GM12878 (cell line): ENCODE results near the gene ARL5B. TPM values are rescaled to one million over a fixed set of nuclear protein-coding genes. Genes with fewer than 3 reads are reported as not detected.

ENCODE experiments used
- ATAC-seq: fragments of 200-7000 bp; cut with Tn5 transposase; 3 replicates; pipeline ENCODE4 v1.9.1; 2020; ENCODE audit warnings: mild to moderate bottlenecking, moderate library complexity
- BruUV-seq: library from RNA; stranded (reverse); fragments of 400-500 nt; replicated peaks from 2 replicates; lab custom pipeline; 2021; lab: Mats Ljungman, UMichigan
- CTCF ChIA-PET: fragments of 300-600 bp; sonication (Branson Sonifier 250); formaldehyde crosslinking; extraction: SDS; loops from one replicate; lab custom pipeline; 2021; ENCODE audit warnings: inconsistent platforms; lab: Yijun Ruan, JAX
- POLR2A ChIA-PET: fragments of 350-600 bp; formaldehyde crosslinking; extraction: SDS; loops from one replicate; lab custom pipeline; 2021; ENCODE audit warnings: inconsistent platforms; lab: Charles Lee
- RAD21 ChIA-PET: fragments of 300-600 bp; sonication (Branson Sonifier 250); formaldehyde crosslinking; loops from one replicate; lab custom pipeline; 2023; ENCODE audit warnings: antibody characterized with exemption; ENCODE audit not compliant: unreplicated experiment; lab: Charles Lee
- SMC1A ChIA-PET: fragments of 300-600 bp; sonication (Branson Sonifier 250); formaldehyde crosslinking; loops from one replicate; lab custom pipeline; 2023; ENCODE audit not compliant: unreplicated experiment, uncharacterized antibody; lab: Charles Lee
- DNase-seq: peaks from one replicate; pipeline ENCODE4 v3.0.0-alpha.2; 2011; ENCODE audit warnings: low read depth, low spot score
- FAIRE-seq: peaks from 3 replicates; lab custom pipeline; 2011; peaks lifted over from hg19 to GRCh38; lab: Jason Lieb, UNC
- H2AFZ ChIP-seq: 2 replicates; pipeline ENCODE4 v1.6.0; 2011; ENCODE audit warnings: low read depth, low read length, control low read depth; ENCODE audit not compliant: control insufficient read depth
- H3K27ac ChIP-seq: 2 replicates; pipeline ENCODE4 v1.5.1; 2011; ENCODE audit warnings: control low read depth; ENCODE audit not compliant: control insufficient read depth, insufficient read depth
- H3K27me3 ChIP-seq, 2 experiments: replicated peaks in 1 of 2; 2 replicates each; pipeline versions ENCODE4 v1.6.0 to v1.6.1; 2011; ENCODE audit warnings: low read length in 1 of 2; ENCODE audit not compliant: control insufficient read depth in 2 of 2, insufficient read depth in 2 of 2
- H3K36me3 ChIP-seq, 2 experiments: 2 replicates each; pipeline ENCODE4 v1.5.1; 2011; ENCODE audit warnings: low read length in 1 of 2; ENCODE audit not compliant: control insufficient read depth in 2 of 2, insufficient read depth in 2 of 2
- H3K4me1 ChIP-seq: 2 replicates; pipeline ENCODE4 v1.6.1; 2011; ENCODE audit warnings: mild to moderate bottlenecking, low read length, moderate library complexity, mixed read lengths; ENCODE audit not compliant: control insufficient read depth, insufficient read depth
- H3K4me2 ChIP-seq: 2 replicates; pipeline ENCODE4 v1.6.0; 2011; ENCODE audit warnings: control low read depth; ENCODE audit not compliant: control insufficient read depth, insufficient read depth
- H3K4me3 ChIP-seq: fragments of 200-600 bp; sonication (generic); 2 replicates; pipeline ENCODE4 v1.5.1; 2016
- H3K79me2 ChIP-seq: 2 replicates; pipeline ENCODE4 v1.6.0; 2011; ENCODE audit warnings: low read length; ENCODE audit not compliant: control insufficient read depth, insufficient read depth
- H3K9ac ChIP-seq: 2 replicates; pipeline ENCODE4 v1.8.0; 2011; ENCODE audit warnings: low read length, control low read depth, mixed read lengths; ENCODE audit not compliant: control insufficient read depth, insufficient read depth
- H3K9me3 ChIP-seq: replicated peaks from 3 replicates; pipeline ENCODE4 v1.5.1; 2011; ENCODE audit warnings: mild to moderate bottlenecking, low read length; ENCODE audit not compliant: control insufficient read depth, insufficient read depth
- H4K20me1 ChIP-seq: 2 replicates; pipeline ENCODE4 v1.6.0; 2011; ENCODE audit not compliant: control insufficient read depth, insufficient read depth
- ETV6 ChIP-seq, 2 experiments: fragments of 450-650 bp in 1 of 2; IDR thresholded peaks in 1 of 2; conservative IDR thresholded peaks in 1 of 2; 2 replicates each; pipeline ENCODE4 v1.6.1; 2014; ENCODE audit warnings: antibody characterized with exemption in 1 of 2, borderline replicate concordance in 1 of 2, low read depth in 1 of 2, mild to moderate bottlenecking in 1 of 2, moderate library complexity in 1 of 2
- IKZF1 ChIP-seq: fragments of 450-650 bp; conservative IDR thresholded peaks from 2 replicates; pipeline ENCODE4 v1.6.1; 2017; ENCODE audit warnings: antibody characterized with exemption, mild to moderate bottlenecking
- MTA2 ChIP-seq: fragments of 450-650 bp; IDR thresholded peaks from 2 replicates; pipeline ENCODE4 v1.6.1; 2016; ENCODE audit warnings: low read depth, mild to moderate bottlenecking, moderate library complexity
- SMAD5 ChIP-seq: IDR thresholded peaks from 2 replicates; pipeline ENCODE4 v1.6.1; 2016; ENCODE audit warnings: antibody characterized with exemption, low read depth
- ZNF622 ChIP-seq: fragments of 450-650 bp; IDR thresholded peaks from 2 replicates; pipeline ENCODE4 v1.6.1; 2017; ENCODE audit warnings: mild to moderate bottlenecking, inconsistent platforms
- WGBS: methylation state at CpG from one replicate; pipeline ENCODE4 v1.1.6; 2016; ENCODE audit warnings: low lambda C conversion rate; ENCODE audit not compliant: insufficient replicate concordance, insufficient coverage; ENCODE audit errors: missing lambda C conversion rate; 5-methylcytosine and 5-hydroxymethylcytosine counted together
- in situ Hi-C: fragments of 300-500 bp; cut with MboI; formaldehyde crosslinking; loops from 9 replicates; pipeline ENCODE4 v1.14.3; 2018; ENCODE audit warnings: mixed read lengths
- intact Hi-C: fragments of 100-400 bp; cut with micrococcal nuclease; formaldehyde crosslinking; loops from one replicate; pipeline ENCODE4 v1.14.2; 2022; ENCODE audit not compliant: unreplicated experiment
- polyA plus RNA-seq, 11 experiments: library from polyadenylated mRNA; depleted of rRNA in 4 of 11; unstranded in 6 of 11; stranded (reverse) in 5 of 11; fragments of >200 nt; fragmentation: Nextera tagmentation in 4 of 11; fragmentation: Illumina TruSeq in 1 of 11; extraction: Ambion mirVana in 4 of 11; extraction: Trizol in 1 of 11; gene quantifications; 1 replicate in 1 of 11; 2 replicates in 10 of 11; pipeline versions ENCODE4 v1.2.1 to v1.2.3, GENCODE V29; 2011 to 2016; ENCODE audit warnings: inconsistent platforms in 2 of 11, missing spikeins in 2 of 11, low read depth in 1 of 11
- total RNA-seq, 4 experiments: library from RNA; depleted of rRNA in 3 of 4; stranded (reverse); fragments of >200 nt in 3 of 4; fragmentation: Illumina TruSeq in 1 of 4; extraction: Trizol in 1 of 4; gene quantifications; 2 replicates each; pipeline versions ENCODE4 v1.2.1 to v1.2.3, GENCODE V29; 2013 to 2021
- TF ChIP-seq, protein P1 (sequence below): IDR thresholded peaks from 2 replicates; pipeline ENCODE4 v1.6.1; 2011; ENCODE audit warnings: borderline replicate concordance, low read depth, mild to moderate bottlenecking, moderate library complexity, mixed read lengths, low read length; ENCODE audit not compliant: insufficient read depth; ENCODE audit errors: extremely low read length
- TF ChIP-seq, protein P2 (sequence below): IDR thresholded peaks from 2 replicates; pipeline ENCODE4 v1.6.1; 2012; ENCODE audit warnings: improper control_type of control experiment, low read depth, low read length; ENCODE audit not compliant: insufficient replicate concordance

The ARL5B gene
- total and polyA plus RNA-seq, 10 of the 15 experiments (the other 5 are each of a cell fraction or from before 2014, with no cell fraction given): 2.5 to 20.7 (median 9.1) TPM

DNA sequence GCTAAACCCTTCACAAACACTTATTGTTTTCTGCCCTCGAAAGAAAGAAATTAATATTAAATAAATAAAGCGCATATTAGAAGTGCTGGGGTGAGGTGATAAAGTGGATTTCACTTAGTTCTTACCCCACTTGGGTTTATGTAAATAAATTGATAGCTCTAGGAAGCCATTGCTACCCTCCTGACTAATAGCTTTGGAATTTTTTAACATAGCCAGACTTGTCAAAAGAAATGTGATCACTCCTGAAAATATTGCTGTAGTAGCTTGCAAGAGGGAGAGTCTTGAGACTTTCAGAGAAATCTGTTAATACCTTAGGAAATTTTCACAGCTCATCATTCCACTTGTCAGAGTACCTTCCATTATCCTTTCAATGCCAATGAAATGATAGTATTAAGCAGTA lies 7.6 kb downstream of the ARL5B start:
- WGBS: 98% methylated on average over 2 of the region's 2 CpGs
- Histone ChIP-seq H3K27ac (no peak overlapping the region), H3K4me2 (peak overlapping the region; percentile 27; the same call in 1 of the 2 replicates), H3K9ac (no peak overlapping the region), H2AFZ (no peak overlapping the region), H3K36me3 (peaks cover 0 to 5% of the 10 kb centered on the region in 2 experiments), H4K20me1 (peaks cover 4% of the 10 kb centered on the region), H3K79me2 (peaks cover 54% of the 10 kb centered on the region), H3K27me3 (no peaks in the 10 kb centered on the region), H3K9me3 (no peaks in the 10 kb centered on the region), H3K4me3 (no peak overlapping the region), H3K4me1 (no peaks in the 10 kb centered on the region; the same call in 1 of the 2 replicates)
- SMC1A ChIA-PET: interaction anchor here (0.9 to 2.9 kb wide), 7 partner anchors 9 to 119 kb away, joined by 3 to 14 read pairs (median 5); no protein-coding TSS in a partner anchor
- in situ Hi-C loops: loop anchor here (25.0 kb wide), 2 partner anchors 1455 to 1855 kb away; partner anchors contain the start of genes RSU1 and TRDMT1
- RAD21 ChIA-PET: interaction anchor here (1.0 to 1.1 kb wide), 2 partner anchors 11 to 18 kb away, joined by 4 read pairs; no protein-coding TSS in a partner anchor
- intact Hi-C loops: no loop called here
- BruUV-seq: no TSS peak
- no peak for ATAC-seq
- CTCF ChIA-PET: interaction anchor here (1.1 to 1.8 kb wide), 3 partner anchors 12 to 355 kb away, joined by 3 to 5 read pairs (median 4); no protein-coding TSS in a partner anchor
- no peak for FAIRE-seq
- DNase-seq: no peak
- TF ChIP-seq IKZF1: no peak
- no peak for TF ChIP-seq SMAD5
- TF ChIP-seq MTA2: no peak
- TF ChIP-seq, protein P1, sequence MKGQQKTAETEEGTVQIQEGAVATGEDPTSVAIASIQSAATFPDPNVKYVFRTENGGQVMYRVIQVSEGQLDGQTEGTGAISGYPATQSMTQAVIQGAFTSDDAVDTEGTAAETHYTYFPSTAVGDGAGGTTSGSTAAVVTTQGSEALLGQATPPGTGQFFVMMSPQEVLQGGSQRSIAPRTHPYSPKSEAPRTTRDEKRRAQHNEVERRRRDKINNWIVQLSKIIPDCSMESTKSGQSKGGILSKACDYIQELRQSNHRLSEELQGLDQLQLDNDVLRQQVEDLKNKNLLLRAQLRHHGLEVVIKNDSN: no peak
- no peak for TF ChIP-seq ZNF622
- TF ChIP-seq, protein P2, sequence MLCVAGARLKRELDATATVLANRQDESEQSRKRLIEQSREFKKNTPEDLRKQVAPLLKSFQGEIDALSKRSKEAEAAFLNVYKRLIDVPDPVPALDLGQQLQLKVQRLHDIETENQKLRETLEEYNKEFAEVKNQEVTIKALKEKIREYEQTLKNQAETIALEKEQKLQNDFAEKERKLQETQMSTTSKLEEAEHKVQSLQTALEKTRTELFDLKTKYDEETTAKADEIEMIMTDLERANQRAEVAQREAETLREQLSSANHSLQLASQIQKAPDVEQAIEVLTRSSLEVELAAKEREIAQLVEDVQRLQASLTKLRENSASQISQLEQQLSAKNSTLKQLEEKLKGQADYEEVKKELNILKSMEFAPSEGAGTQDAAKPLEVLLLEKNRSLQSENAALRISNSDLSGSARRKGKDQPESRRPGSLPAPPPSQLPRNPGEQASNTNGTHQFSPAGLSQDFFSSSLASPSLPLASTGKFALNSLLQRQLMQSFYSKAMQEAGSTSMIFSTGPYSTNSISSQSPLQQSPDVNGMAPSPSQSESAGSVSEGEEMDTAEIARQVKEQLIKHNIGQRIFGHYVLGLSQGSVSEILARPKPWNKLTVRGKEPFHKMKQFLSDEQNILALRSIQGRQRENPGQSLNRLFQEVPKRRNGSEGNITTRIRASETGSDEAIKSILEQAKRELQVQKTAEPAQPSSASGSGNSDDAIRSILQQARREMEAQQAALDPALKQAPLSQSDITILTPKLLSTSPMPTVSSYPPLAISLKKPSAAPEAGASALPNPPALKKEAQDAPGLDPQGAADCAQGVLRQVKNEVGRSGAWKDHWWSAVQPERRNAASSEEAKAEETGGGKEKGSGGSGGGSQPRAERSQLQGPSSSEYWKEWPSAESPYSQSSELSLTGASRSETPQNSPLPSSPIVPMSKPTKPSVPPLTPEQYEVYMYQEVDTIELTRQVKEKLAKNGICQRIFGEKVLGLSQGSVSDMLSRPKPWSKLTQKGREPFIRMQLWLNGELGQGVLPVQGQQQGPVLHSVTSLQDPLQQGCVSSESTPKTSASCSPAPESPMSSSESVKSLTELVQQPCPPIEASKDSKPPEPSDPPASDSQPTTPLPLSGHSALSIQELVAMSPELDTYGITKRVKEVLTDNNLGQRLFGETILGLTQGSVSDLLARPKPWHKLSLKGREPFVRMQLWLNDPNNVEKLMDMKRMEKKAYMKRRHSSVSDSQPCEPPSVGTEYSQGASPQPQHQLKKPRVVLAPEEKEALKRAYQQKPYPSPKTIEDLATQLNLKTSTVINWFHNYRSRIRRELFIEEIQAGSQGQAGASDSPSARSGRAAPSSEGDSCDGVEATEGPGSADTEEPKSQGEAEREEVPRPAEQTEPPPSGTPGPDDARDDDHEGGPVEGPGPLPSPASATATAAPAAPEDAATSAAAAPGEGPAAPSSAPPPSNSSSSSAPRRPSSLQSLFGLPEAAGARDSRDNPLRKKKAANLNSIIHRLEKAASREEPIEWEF: no peak
- no peak for TF ChIP-seq ETV6 (conservative IDR thresholded peaks at IDR 0.05 in 1 of 2, IDR thresholded peaks at IDR 0.05 in 1 of 2; ENCODE audit: borderline replicate concordance in 1 of 2, low read depth in 1 of 2)
- POLR2A ChIA-PET: no interaction called here
